GM12878 (cell line): ENCODE data around the gene PGAM2. TPM values are rescaled to one million over a fixed set of nuclear protein-coding genes. Genes with fewer than 3 reads are reported as not detected.

Source experiments
- ATAC-seq: fragments of 200-7000 bp; cut with Tn5 transposase; 3 replicates; pipeline ENCODE4 v1.9.1; 2020; ENCODE audit warnings: mild to moderate bottlenecking, moderate library complexity
- BruUV-seq: library from RNA; stranded (reverse); fragments of 400-500 nt; replicated peaks from 2 replicates; lab custom pipeline; 2021; lab: Mats Ljungman, UMichigan
- CTCF ChIA-PET: fragments of 300-600 bp; sonication (Branson Sonifier 250); formaldehyde crosslinking; extraction: SDS; loops from one replicate; lab custom pipeline; 2021; ENCODE audit warnings: inconsistent platforms; lab: Yijun Ruan, JAX
- POLR2A ChIA-PET: fragments of 350-600 bp; formaldehyde crosslinking; extraction: SDS; loops from one replicate; lab custom pipeline; 2021; ENCODE audit warnings: inconsistent platforms; lab: Charles Lee
- RAD21 ChIA-PET: fragments of 300-600 bp; sonication (Branson Sonifier 250); formaldehyde crosslinking; loops from one replicate; lab custom pipeline; 2023; ENCODE audit warnings: antibody characterized with exemption; ENCODE audit not compliant: unreplicated experiment; lab: Charles Lee
- SMC1A ChIA-PET: fragments of 300-600 bp; sonication (Branson Sonifier 250); formaldehyde crosslinking; loops from one replicate; lab custom pipeline; 2023; ENCODE audit not compliant: unreplicated experiment, uncharacterized antibody; lab: Charles Lee
- DNase-seq: peaks from one replicate; pipeline ENCODE4 v3.0.0-alpha.2; 2011; ENCODE audit warnings: low read depth, low spot score
- FAIRE-seq: peaks from 3 replicates; lab custom pipeline; 2011; peaks lifted over from hg19 to GRCh38; lab: Jason Lieb, UNC
- H2AFZ ChIP-seq: 2 replicates; pipeline ENCODE4 v1.6.0; 2011; ENCODE audit warnings: low read depth, low read length, control low read depth; ENCODE audit not compliant: control insufficient read depth
- H3K27ac ChIP-seq: 2 replicates; pipeline ENCODE4 v1.5.1; 2011; ENCODE audit warnings: control low read depth; ENCODE audit not compliant: control insufficient read depth, insufficient read depth
- H3K27me3 ChIP-seq, 2 experiments: replicated peaks in 1 of 2; 2 replicates each; pipeline versions ENCODE4 v1.6.0 to v1.6.1; 2011; ENCODE audit warnings: low read length in 1 of 2; ENCODE audit not compliant: control insufficient read depth in 2 of 2, insufficient read depth in 2 of 2
- H3K36me3 ChIP-seq, 2 experiments: 2 replicates each; pipeline ENCODE4 v1.5.1; 2011; ENCODE audit warnings: low read length in 1 of 2; ENCODE audit not compliant: control insufficient read depth in 2 of 2, insufficient read depth in 2 of 2
- H3K4me1 ChIP-seq: 2 replicates; pipeline ENCODE4 v1.6.1; 2011; ENCODE audit warnings: mild to moderate bottlenecking, low read length, moderate library complexity, mixed read lengths; ENCODE audit not compliant: control insufficient read depth, insufficient read depth
- H3K4me2 ChIP-seq: 2 replicates; pipeline ENCODE4 v1.6.0; 2011; ENCODE audit warnings: control low read depth; ENCODE audit not compliant: control insufficient read depth, insufficient read depth
- H3K4me3 ChIP-seq: fragments of 200-600 bp; sonication (generic); 2 replicates; pipeline ENCODE4 v1.5.1; 2016
- H3K79me2 ChIP-seq: 2 replicates; pipeline ENCODE4 v1.6.0; 2011; ENCODE audit warnings: low read length; ENCODE audit not compliant: control insufficient read depth, insufficient read depth
- H3K9ac ChIP-seq: 2 replicates; pipeline ENCODE4 v1.8.0; 2011; ENCODE audit warnings: low read length, control low read depth, mixed read lengths; ENCODE audit not compliant: control insufficient read depth, insufficient read depth
- H3K9me3 ChIP-seq: replicated peaks from 3 replicates; pipeline ENCODE4 v1.5.1; 2011; ENCODE audit warnings: mild to moderate bottlenecking, low read length; ENCODE audit not compliant: control insufficient read depth, insufficient read depth
- H4K20me1 ChIP-seq: 2 replicates; pipeline ENCODE4 v1.6.0; 2011; ENCODE audit not compliant: control insufficient read depth, insufficient read depth
- DPF2 ChIP-seq: fragments of 450-650 bp; IDR thresholded peaks from 2 replicates; pipeline ENCODE4 v1.6.1; 2017; ENCODE audit warnings: mild to moderate bottlenecking
- HCFC1 ChIP-seq: fragments of 150-350 bp; IDR thresholded peaks from 2 replicates; pipeline ENCODE4 v1.6.1; 2014; ENCODE audit warnings: low read length
- KDM1A ChIP-seq: fragments of 200-600 bp; sonication (generic); IDR thresholded peaks from 2 replicates; pipeline ENCODE4 v1.6.1; 2016; ENCODE audit warnings: borderline replicate concordance
- MYC ChIP-seq: IDR thresholded peaks from 2 replicates; pipeline ENCODE4 v1.6.1; 2011; ENCODE audit warnings: mild to moderate bottlenecking, low read length, moderate library complexity, inconsistent platforms; ENCODE audit not compliant: insufficient read depth, insufficient replicate concordance, insufficient read length, severe bottlenecking
- PAX5 ChIP-seq: IDR thresholded peaks from 2 replicates; pipeline ENCODE4 v1.6.1; 2011; ENCODE audit warnings: low read depth, low read length, borderline replicate concordance
- POLR2A ChIP-seq: IDR thresholded peaks from 2 replicates; pipeline ENCODE4 v1.6.1; 2011; ENCODE audit warnings: low read depth, mild to moderate bottlenecking, low read length
- RB1 ChIP-seq: fragments of 450-650 bp; formaldehyde crosslinking; IDR thresholded peaks from 2 replicates; pipeline ENCODE4 v1.6.1; 2017; ENCODE audit warnings: mild to moderate bottlenecking, borderline replicate concordance
- SKIL ChIP-seq: fragments of 450-650 bp; IDR thresholded peaks from 2 replicates; pipeline ENCODE4 v1.6.1; 2017; ENCODE audit warnings: mild to moderate bottlenecking, low read depth, inconsistent platforms; ENCODE audit not compliant: poor library complexity, severe bottlenecking
- TAF1 ChIP-seq: IDR thresholded peaks from 2 replicates; pipeline ENCODE4 v1.6.1; 2011; ENCODE audit warnings: mild to moderate bottlenecking, low read depth, low read length, borderline replicate concordance
- ZBTB40 ChIP-seq: fragments of 450-650 bp; IDR thresholded peaks from 2 replicates; pipeline ENCODE4 v1.6.1; 2016; ENCODE audit warnings: mild to moderate bottlenecking, moderate library complexity, borderline replicate concordance
- ZNF217 ChIP-seq: fragments of 450-650 bp; IDR thresholded peaks from 2 replicates; pipeline ENCODE4 v1.6.1; 2017; ENCODE audit warnings: antibody characterized with exemption, mild to moderate bottlenecking
- WGBS: methylation state at CpG from one replicate; pipeline ENCODE4 v1.1.6; 2016; ENCODE audit warnings: low lambda C conversion rate; ENCODE audit not compliant: insufficient replicate concordance, insufficient coverage; ENCODE audit errors: missing lambda C conversion rate; 5-methylcytosine and 5-hydroxymethylcytosine counted together
- in situ Hi-C: fragments of 300-500 bp; cut with MboI; formaldehyde crosslinking; loops from 9 replicates; pipeline ENCODE4 v1.14.3; 2018; ENCODE audit warnings: mixed read lengths
- intact Hi-C: fragments of 100-400 bp; cut with micrococcal nuclease; formaldehyde crosslinking; loops from one replicate; pipeline ENCODE4 v1.14.2; 2022; ENCODE audit not compliant: unreplicated experiment
- polyA plus RNA-seq, 11 experiments: library from polyadenylated mRNA; depleted of rRNA in 4 of 11; unstranded in 6 of 11; stranded (reverse) in 5 of 11; fragments of >200 nt; fragmentation: Nextera tagmentation in 4 of 11; fragmentation: Illumina TruSeq in 1 of 11; extraction: Ambion mirVana in 4 of 11; extraction: Trizol in 1 of 11; gene quantifications; 1 replicate in 1 of 11; 2 replicates in 10 of 11; pipeline versions ENCODE4 v1.2.1 to v1.2.3, GENCODE V29; 2011 to 2016; ENCODE audit warnings: inconsistent platforms in 2 of 11, missing spikeins in 2 of 11, low read depth in 1 of 11
- total RNA-seq, 4 experiments: library from RNA; depleted of rRNA in 3 of 4; stranded (reverse); fragments of >200 nt in 3 of 4; fragmentation: Illumina TruSeq in 1 of 4; extraction: Trizol in 1 of 4; gene quantifications; 2 replicates each; pipeline versions ENCODE4 v1.2.1 to v1.2.3, GENCODE V29; 2013 to 2021
- TF ChIP-seq, protein P1 (sequence below): fragments of 450-650 bp; formaldehyde crosslinking; IDR thresholded peaks from 2 replicates; pipeline ENCODE4 v1.5.0; 2022; ENCODE audit warnings: mild to moderate bottlenecking, missing genetic modification characterization

PGAM2 gene
- total and polyA plus RNA-seq, 10 of the 15 experiments (the other 5 are each of a cell fraction or from before 2014, with no cell fraction given), result not detected

GRCh38 chr7:44046321-44047061 lies 18.9 kb downstream of the PGAM2 start:
- CTCF ChIA-PET, result interaction anchor here (0.6 to 1.1 kb wide), 2 partner anchors 26 to 195 kb away, joined by 3 read pairs; no protein-coding TSS in a partner anchor
- FAIRE-seq (peak; percentile 80), DNase-seq (peak; percentile 76), ATAC-seq (peak; percentile 72)
- H3K4me2 ChIP-seq, result peak overlapping the region; percentile 96
- H3K9ac ChIP-seq, result peak overlapping the region; percentile 82
- in situ Hi-C loops (no loop called here), intact Hi-C loops (no loop called here)
- H3K4me3 ChIP-seq, result peak overlapping the region; percentile 83; the same call in 1 of the 2 replicates
- SMC1A ChIA-PET, result interaction anchor here (1.3 kb wide), 1 partner anchor 27 kb away, joined by 4 read pairs; no protein-coding TSS in a partner anchor
- no peaks in the 10 kb centered on the region for H3K27me3 ChIP-seq
- H3K27ac ChIP-seq, result peak overlapping the region; percentile 88
- peaks cover 12 to 14% of the 10 kb centered on the region in 2 experiments for H3K36me3 ChIP-seq
- RAD21 ChIA-PET, result interaction anchor here (1.0 kb wide), 1 partner anchor 26 kb away, joined by 3 read pairs; no protein-coding TSS in a partner anchor
- 6% methylated on average over 8 of the region's 8 CpGs for WGBS
- H3K9me3 ChIP-seq, result no peaks in the 10 kb centered on the region
- H3K79me2 ChIP-seq, result peaks cover 51% of the 10 kb centered on the region
- H3K4me1 ChIP-seq, result peaks cover 15% of the 10 kb centered on the region
- BruUV-seq, result no TSS peak
- H2AFZ ChIP-seq, result no peak overlapping the region
- peaks cover 14% of the 10 kb centered on the region for H4K20me1 ChIP-seq
- POLR2A ChIA-PET, result interaction anchor here (1.2 to 2.1 kb wide), 2 partner anchors 35 to 155 kb away, joined by 4 to 9 read pairs; partner anchors contain the start of gene YKT6
- TF ChIP-seq SKIL (peak; percentile 46), ZBTB40 (no peak), TAF1 (no peak), DPF2 (no peak), HCFC1 (no peak), MYC (no peak), PAX5 (peak; percentile 52; the same call in 1 of the 2 replicates), ZNF217 (no peak), POLR2A (0 out of 2 replicates have a peak, but pooled peaks have one; percentile 44), KDM1A (no peak), RB1 (no peak)
- TF ChIP-seq, protein P1, sequence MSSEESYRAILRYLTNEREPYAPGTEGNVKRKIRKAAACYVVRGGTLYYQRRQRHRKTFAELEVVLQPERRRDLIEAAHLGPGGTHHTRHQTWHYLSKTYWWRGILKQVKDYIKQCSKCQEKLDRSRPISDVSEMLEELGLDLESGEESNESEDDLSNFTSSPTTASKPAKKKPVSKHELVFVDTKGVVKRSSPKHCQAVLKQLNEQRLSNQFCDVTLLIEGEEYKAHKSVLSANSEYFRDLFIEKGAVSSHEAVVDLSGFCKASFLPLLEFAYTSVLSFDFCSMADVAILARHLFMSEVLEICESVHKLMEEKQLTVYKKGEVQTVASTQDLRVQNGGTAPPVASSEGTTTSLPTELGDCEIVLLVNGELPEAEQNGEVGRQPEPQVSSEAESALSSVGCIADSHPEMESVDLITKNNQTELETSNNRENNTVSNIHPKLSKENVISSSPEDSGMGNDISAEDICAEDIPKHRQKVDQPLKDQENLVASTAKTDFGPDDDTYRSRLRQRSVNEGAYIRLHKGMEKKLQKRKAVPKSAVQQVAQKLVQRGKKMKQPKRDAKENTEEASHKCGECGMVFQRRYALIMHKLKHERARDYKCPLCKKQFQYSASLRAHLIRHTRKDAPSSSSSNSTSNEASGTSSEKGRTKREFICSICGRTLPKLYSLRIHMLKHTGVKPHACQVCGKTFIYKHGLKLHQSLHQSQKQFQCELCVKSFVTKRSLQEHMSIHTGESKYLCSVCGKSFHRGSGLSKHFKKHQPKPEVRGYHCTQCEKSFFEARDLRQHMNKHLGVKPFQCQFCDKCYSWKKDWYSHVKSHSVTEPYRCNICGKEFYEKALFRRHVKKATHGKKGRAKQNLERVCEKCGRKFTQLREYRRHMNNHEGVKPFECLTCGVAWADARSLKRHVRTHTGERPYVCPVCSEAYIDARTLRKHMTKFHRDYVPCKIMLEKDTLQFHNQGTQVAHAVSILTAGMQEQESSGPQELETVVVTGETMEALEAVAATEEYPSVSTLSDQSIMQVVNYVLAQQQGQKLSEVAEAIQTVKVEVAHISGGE, result no peak
